ENCODE results near the gene KLHL28.

GRCh38 chr14:44898551-44898950, 63.2 kb downstream of the KLHL28 start:
- TF ChIP-seq CTCF (IDR thresholded peaks at IDR 0.05) (no peak), POLR2AphosphoS5 (IDR thresholded peaks at IDR 0.05; ENCODE audit: insufficient read depth in 1 of 2, low read depth in 1 of 2) (no peak), POLR2A (IDR thresholded peaks at IDR 0.05) (no peak)
